BE2C (cell line): ENCODE data around the gene SETD6.

Experiments
- DNase-seq: peaks from one replicate; pipeline ENCODE4 v3.0.0-alpha.2; 2020
- H3K27me3 ChIP-seq: fragments of 250-450 bp; sonication (Bioruptor Pico); 2 replicates; pipeline ENCODE4 v1.5.1; 2020; ENCODE audit warnings: mild to moderate bottlenecking
- H3K36me3 ChIP-seq: fragments of 250-450 bp; sonication (Bioruptor Pico); 2 replicates; pipeline ENCODE4 v1.5.1; 2020; ENCODE audit warnings: mild to moderate bottlenecking
- H3K4me1 ChIP-seq: fragments of 250-450 bp; sonication (Bioruptor Pico); 2 replicates; pipeline ENCODE4 v1.5.1; 2020
- H3K4me3 ChIP-seq: 2 replicates; pipeline ENCODE4 v1.5.1; 2011; ENCODE audit warnings: low read depth, low read length
- H3K9me3 ChIP-seq: fragments of 250-450 bp; sonication (Bioruptor Pico); 2 replicates; pipeline ENCODE4 v1.5.1; 2020
- CTCF ChIP-seq: IDR thresholded peaks from 2 replicates; pipeline ENCODE4 v1.5.1; 2012; ENCODE audit warnings: mild to moderate bottlenecking, low read depth, low read length

SETD6 gene

GRCh38 chr16:58503863-58504688, 11.2 kb upstream of the SETD6 start:
- Histone ChIP-seq H3K4me3 (no peak overlapping the region), H3K4me1 (peaks cover 6% of the 10 kb centered on the region), H3K36me3 (peaks cover 27% of the 10 kb centered on the region), H3K27me3 (no peaks in the 10 kb centered on the region), H3K9me3 (no peaks in the 10 kb centered on the region)
- TF ChIP-seq CTCF, result no peak
- DNase-seq, result no peak

- Histone ChIP-seq H3K9me3 (no peaks in the 10 kb centered on the region), H3K36me3 (peaks cover 30% of the 10 kb centered on the region), H3K4me1 (no peaks in the 10 kb centered on the region; the same call in 1 of the 2 replicates), H3K4me3 (no peak overlapping the region), H3K27me3 (no peaks in the 10 kb centered on the region)
- no peak for DNase-seq
- no peak for TF ChIP-seq CTCF
Observed at GRCh38 chr16:58506241-58507194, 8.8 kb upstream of the SETD6 start.

GRCh38 chr16:58507195-58507962, 7.9 kb upstream of the SETD6 start:
- no peaks in the 10 kb centered on the region for H3K27me3 ChIP-seq
- no peak for DNase-seq
- TF ChIP-seq CTCF, result no peak
- H3K4me3 ChIP-seq, result no peak overlapping the region
- peaks cover 30% of the 10 kb centered on the region for H3K36me3 ChIP-seq
- H3K9me3 ChIP-seq, result no peaks in the 10 kb centered on the region
- H3K4me1 ChIP-seq, result no peaks in the 10 kb centered on the region

GRCh38 chr16:58507963-58508670, 7.2 kb upstream of the SETD6 start:
- no peak overlapping the region for H3K4me3 ChIP-seq
- TF ChIP-seq CTCF, result no peak

GRCh38 chr16:58508671-58509251, 6.6 kb upstream of the SETD6 start:
- Histone ChIP-seq H3K4me1 (no peaks in the 10 kb centered on the region), H3K27me3 (no peaks in the 10 kb centered on the region), H3K4me3 (no peak overlapping the region), H3K36me3 (peaks cover 25% of the 10 kb centered on the region), H3K9me3 (no peaks in the 10 kb centered on the region)
- TF ChIP-seq CTCF, result no peak
- no peak for DNase-seq

More at GRCh38 chr16:58507963-58508670, 7.2 kb upstream of the SETD6 start:
- Histone ChIP-seq H3K36me3 (peaks cover 30% of the 10 kb centered on the region), H3K9me3 (no peaks in the 10 kb centered on the region), H3K27me3 (no peaks in the 10 kb centered on the region), H3K4me1 (no peaks in the 10 kb centered on the region)
- DNase-seq, result no peak
